H1 (cell line): ENCODE results near the gene SLC35D3. TPM values are rescaled to one million over a fixed set of nuclear protein-coding genes. Genes with fewer than 3 reads are reported as not detected.
A peak's percentile ranks its signal among the peaks of the same experiment; 100 is the strongest.

ENCODE experiments used
- CHD7 ChIP-seq: fragments of 300-600 bp; sonication (generic); IDR thresholded peaks from 2 replicates; pipeline ENCODE4 v1.7.1; 2012; ENCODE audit warnings: low read length, moderate library complexity, mild to moderate bottlenecking, inconsistent platforms; ENCODE audit not compliant: insufficient replicate concordance
- EGR1 ChIP-seq: IDR thresholded peaks from 2 replicates; pipeline ENCODE4 v1.6.1; 2011; ENCODE audit warnings: low read depth, low read length, borderline replicate concordance
- JUND ChIP-seq: IDR thresholded peaks from 2 replicates; pipeline ENCODE4 v1.6.1; 2011; ENCODE audit warnings: mild to moderate bottlenecking, improper control_type of control experiment, low read length
- NANOG ChIP-seq: IDR thresholded peaks from 2 replicates; pipeline ENCODE4 v1.6.1; 2011; ENCODE audit warnings: low read length, low read depth, mild to moderate bottlenecking, inconsistent platforms; ENCODE audit not compliant: insufficient read depth, poor library complexity, severe bottlenecking
- POLR2A ChIP-seq, 2 experiments: IDR thresholded peaks; 1 replicate in 1 of 2; 2 replicates in 1 of 2; pipeline ENCODE4 v1.6.1; 2011; ENCODE audit warnings: low read depth in 2 of 2, low read length in 2 of 2, mild to moderate bottlenecking in 2 of 2; ENCODE audit errors: control extremely low read depth in 1 of 2
- RFX5 ChIP-seq: IDR thresholded peaks from 2 replicates; pipeline ENCODE4 v1.6.1; 2011; ENCODE audit warnings: low read depth, low read length, improper control_type of control experiment, borderline replicate concordance
- SP1 ChIP-seq: IDR thresholded peaks from 2 replicates; pipeline ENCODE4 v1.6.1; 2011; ENCODE audit warnings: low read depth, low read length
- SUZ12 ChIP-seq: fragments of 200-600 bp; sonication (generic); IDR thresholded peaks from 2 replicates; pipeline ENCODE4 v1.6.1; 2012; ENCODE audit warnings: mild to moderate bottlenecking, inconsistent platforms, low read length, moderate library complexity, mixed read lengths
- TAF1 ChIP-seq: IDR thresholded peaks from 2 replicates; pipeline ENCODE4 v1.6.1; 2011; ENCODE audit warnings: mild to moderate bottlenecking, low read depth, low read length
- ZNF274 ChIP-seq: IDR thresholded peaks from 2 replicates; pipeline ENCODE4 v1.7.0; 2012; ENCODE audit warnings: low read length, borderline replicate concordance; ENCODE audit errors: extremely low read depth
- polyA plus RNA-seq, 7 experiments: library from polyadenylated mRNA; depleted of rRNA in 3 of 7; stranded (reverse) in 5 of 7; unstranded in 2 of 7; fragments of >200 nt in 5 of 7; fragments of 200-250 nt in 2 of 7; gene quantifications; 1 replicate in 5 of 7; 2 replicates in 1 of 7; 4 replicates in 1 of 7; pipeline versions ENCODE4 v1.2.1 to v1.2.3, GENCODE V29; 2011 to 2013; ENCODE audit warnings: missing spikeins in 2 of 7, mixed read lengths in 2 of 7
- total RNA-seq: library from RNA; stranded (reverse); fragmentation: NEBNext Ultra II Directional; extraction: Animal tissue kit (Norgen Biotek cat#: 25700); gene quantifications from 2 replicates; pipeline ENCODE4 v1.2.1, GENCODE V29; 2021

Gene SLC35D3
- total and polyA plus RNA-seq, 2 of the 8 experiments (the other 6 are each of a cell fraction or from before 2014, with no cell fraction given) = 0.27 to 0.39 TPM

GRCh38 chr6:136956590-136957544, 34.8 kb downstream of the SLC35D3 start (continued):
- TF ChIP-seq CHD7 (peak; percentile 97), RFX5 (no peak), EGR1 (no peak), ZNF274 (no peak), SUZ12 (no peak), SP1 (peak; percentile 75), NANOG (peak; percentile 97), POLR2A (IDR thresholded peaks at IDR 0.05; ENCODE audit: control extremely low read depth in 1 of 2, low read depth in 2 of 2, low read length in 2 of 2) (no peak; a peak in 1 of 3 replicates), JUND (peak; percentile 10; the same call in 1 of the 2 replicates), TAF1 (peak; percentile 69)
